ENCODE measurements around the gene SPATA3.

GRCh38 chr2:230996661-230997060 lies 740 bp downstream of the SPATA3 start:
- no peak for TF ChIP-seq CTCF (conservative IDR thresholded peaks at IDR 0.05; ENCODE audit: low read depth, low read length)
- no peak for TF ChIP-seq EZH2phosphoT487 (IDR thresholded peaks at IDR 0.05; ENCODE audit: borderline replicate concordance, low read length)

Measured in PC-3 (cell line).